NCI-H524 (cell line): ENCODE data around the gene BORCS8.
"Not testable (repeated sequence)": the region's sequence is repeated elsewhere in the genome, so short reads cannot be mapped to it uniquely, and the experiment has no call there.

ENCODE experiments used
- DNase-seq, 2 experiments: peaks; one replicate each; lab custom pipeline; 2025; lab: John Stamatoyannopoulos, UW

The BORCS8 gene

GRCh38 chr19:19192078-19192882, at the start of gene BORCS8, which contains the start of gene RFXANK:
Gene BORCS8, minus strand, starts transcription at chr19:19192152. Its CDS starts 35 bp downstream, at chr19:19192117.
Gene RFXANK, plus strand, starts transcription at chr19:19192258. Its CDS starts 1,689 bp downstream, at chr19:19193947.
- DNase-seq = peak; percentile 100

- no peak for DNase-seq
These were observed 48.5 kb upstream of the BORCS8 start for GRCh38 chr19:19240476-19240875.

- DNase-seq = no peak
These were observed 47.7 kb upstream of the BORCS8 start for GRCh38 chr19:19239675-19240074.

- DNase-seq = no peak
These were observed 46.4 kb upstream of the BORCS8 start for GRCh38 chr19:19238126-19238894.

GRCh38 chr19:19236173-19236572, 44.2 kb upstream of the BORCS8 start:
- DNase-seq = no peak

- DNase-seq = peak in 1 of 2 experiments; percentile 42
These were observed 42.4 kb upstream of the BORCS8 start for GRCh38 chr19:19234220-19234816.

- DNase-seq = peak; percentile 56 to 87
These were observed 40.3 kb upstream of the BORCS8 start for GRCh38 chr19:19232261-19232721.

GRCh38 chr19:19230999-19231398, 39.0 kb upstream of the BORCS8 start:
- peak; percentile 84 to 92 for DNase-seq

GRCh38 chr19:19229701-19230100, 37.7 kb upstream of the BORCS8 start:
- DNase-seq = no peak

GRCh38 chr19:19227217-19227616, 35.3 kb upstream of the BORCS8 start:
- DNase-seq = no peak

- DNase-seq = no peak
These were observed 34.7 kb upstream of the BORCS8 start for GRCh38 chr19:19226663-19227062.

- DNase-seq = no peak
These were observed 34.3 kb upstream of the BORCS8 start for GRCh38 chr19:19226204-19226603.

GRCh38 chr19:19224852-19225494, 33.0 kb upstream of the BORCS8 start:
- DNase-seq = peak; percentile 53 to 77

GRCh38 chr19:19224150-19224851, 32.3 kb upstream of the BORCS8 start:
- no peak for DNase-seq

GRCh38 chr19:19223636-19224035, 31.7 kb upstream of the BORCS8 start:
- no peak for DNase-seq

- DNase-seq = no peak
These were observed 31.1 kb upstream of the BORCS8 start for GRCh38 chr19:19223060-19223459.

- DNase-seq = not testable (repeated sequence)
These were observed 29.0 kb upstream of the BORCS8 start for GRCh38 chr19:19221000-19221399.

GRCh38 chr19:19218911-19219310, 27.0 kb upstream of the BORCS8 start:
- DNase-seq = no peak

- no peak for DNase-seq
These were observed 25.1 kb upstream of the BORCS8 start for GRCh38 chr19:19217099-19217498.

GRCh38 chr19:19215792-19216191, 23.8 kb upstream of the BORCS8 start:
- no peak for DNase-seq

GRCh38 chr19:19214892-19215291, 22.9 kb upstream of the BORCS8 start:
- DNase-seq = no peak
